GM18873 (cell line): ENCODE data around the gene NKAIN2.
"Not testable (repeated sequence)": the region's sequence is repeated elsewhere in the genome, so short reads cannot be mapped to it uniquely, and the experiment has no call there.

Source experiments
- ATAC-seq: cut with Tn5 transposase; IDR thresholded peaks from one replicate; pipeline ENCODE4 v1.9.1; 2021; ENCODE audit warnings: mild to moderate bottlenecking, moderate library complexity, moderate number of reproducible peaks; ENCODE audit not compliant: unreplicated experiment, low FRiP score

NKAIN2 gene

DNA sequence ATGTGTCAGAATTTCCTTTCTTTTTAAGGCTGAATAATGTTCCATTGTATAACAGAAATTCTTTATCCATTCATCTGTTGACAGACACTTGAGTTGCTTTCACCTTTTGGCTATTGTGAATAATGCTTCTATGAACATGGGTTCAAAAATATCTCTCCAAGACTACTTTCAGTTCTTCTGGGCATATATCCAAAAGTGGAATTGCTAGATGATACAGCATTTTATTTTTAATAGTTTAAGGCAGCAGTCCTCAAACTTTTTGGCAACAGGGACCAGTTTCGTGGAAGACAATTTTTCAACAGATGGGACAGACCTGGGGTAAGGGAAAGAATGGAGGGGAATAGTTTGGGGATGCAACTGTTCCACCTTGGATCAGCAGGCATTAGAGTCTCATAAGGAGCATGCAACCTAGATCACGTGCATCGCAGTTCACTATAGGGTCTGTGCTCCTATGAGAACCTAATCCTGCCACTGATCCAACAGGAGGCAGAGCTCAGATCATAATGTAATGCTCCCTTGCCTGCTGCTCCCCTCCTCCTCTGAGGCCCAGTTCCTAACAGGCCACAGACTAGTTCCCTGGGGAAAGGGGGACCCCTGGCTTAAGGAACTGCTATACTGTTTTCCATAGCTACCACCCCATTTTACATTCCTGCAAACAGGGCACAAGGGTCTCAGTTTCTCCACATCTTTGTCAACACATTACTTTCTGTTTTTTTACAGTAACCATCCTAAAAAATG lies 918.6 kb downstream of the NKAIN2 start:
- ATAC-seq: no peak

DNA sequence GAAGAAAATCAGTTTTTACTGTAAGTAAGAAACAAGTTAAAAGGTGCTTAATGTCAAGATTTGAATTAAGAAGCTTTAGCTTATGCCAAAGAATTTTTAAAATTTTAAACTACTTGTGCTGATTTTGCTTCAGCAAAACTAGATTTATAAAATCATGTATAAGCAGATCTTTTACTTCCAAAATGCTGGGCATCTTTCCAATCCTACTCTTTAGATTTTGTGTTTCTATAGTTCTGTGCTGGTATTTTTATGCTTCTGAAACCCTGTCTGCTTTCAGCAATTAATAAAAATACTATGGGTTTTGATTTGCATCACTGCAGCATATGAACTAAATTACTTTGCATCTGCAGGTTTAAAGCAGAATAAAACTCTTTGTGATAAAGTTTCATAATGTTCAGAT lies 920.0 kb downstream of the NKAIN2 start:
- no peak for ATAC-seq

- ATAC-seq: not testable (repeated sequence)
Measured at GRCh38 chr6:124737804-124738203, 934.1 kb downstream of the NKAIN2 start.

GRCh38 chr6:124738482-124738881 lies 934.8 kb downstream of the NKAIN2 start:
- ATAC-seq: no peak

GRCh38 chr6:124741341-124741740 lies 937.7 kb downstream of the NKAIN2 start:
- no peak for ATAC-seq

DNA sequence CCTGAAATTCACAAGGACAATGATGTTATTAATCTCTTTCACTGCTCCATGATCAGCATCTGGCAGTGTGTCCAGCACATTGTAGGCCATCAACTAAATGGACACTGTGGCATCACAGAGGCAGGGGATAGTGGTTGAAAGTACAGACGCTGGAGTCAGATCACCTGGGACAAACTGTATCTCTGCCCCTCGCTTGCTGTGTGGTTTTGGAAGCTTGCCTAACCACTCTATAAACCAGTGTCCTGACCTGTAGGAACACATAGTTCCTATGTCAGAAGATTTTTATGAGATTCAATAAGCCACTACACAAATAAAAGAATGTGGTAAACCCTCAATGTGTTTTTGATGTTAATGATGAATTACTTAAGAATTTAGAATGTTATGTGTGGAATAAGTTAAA lies 939.3 kb downstream of the NKAIN2 start:
- ATAC-seq: no peak

GRCh38 chr6:124743420-124743819 lies 939.8 kb downstream of the NKAIN2 start:
- no peak for ATAC-seq

DNA sequence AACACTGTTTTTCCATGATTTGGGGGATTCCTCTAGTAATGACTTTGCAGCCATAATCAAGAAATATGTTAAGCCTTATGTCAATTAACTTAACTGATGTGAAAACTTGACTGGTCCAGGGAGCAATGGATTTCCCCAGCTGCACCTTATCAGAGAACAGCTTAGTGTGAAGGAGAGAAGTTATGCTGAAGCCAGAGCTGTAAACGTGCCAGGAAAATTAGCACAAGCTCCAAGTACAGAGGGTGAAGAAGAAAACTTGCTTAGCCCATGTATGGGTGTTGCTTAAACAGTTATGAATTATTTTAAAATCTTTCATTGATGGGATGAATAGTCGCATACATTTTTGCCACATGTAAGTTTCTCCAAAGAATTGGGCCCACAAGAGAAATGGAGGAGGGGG lies 943.7 kb downstream of the NKAIN2 start:
- no peak for ATAC-seq

GRCh38 chr6:124748778-124749177 lies 945.1 kb downstream of the NKAIN2 start:
- no peak for ATAC-seq

DNA sequence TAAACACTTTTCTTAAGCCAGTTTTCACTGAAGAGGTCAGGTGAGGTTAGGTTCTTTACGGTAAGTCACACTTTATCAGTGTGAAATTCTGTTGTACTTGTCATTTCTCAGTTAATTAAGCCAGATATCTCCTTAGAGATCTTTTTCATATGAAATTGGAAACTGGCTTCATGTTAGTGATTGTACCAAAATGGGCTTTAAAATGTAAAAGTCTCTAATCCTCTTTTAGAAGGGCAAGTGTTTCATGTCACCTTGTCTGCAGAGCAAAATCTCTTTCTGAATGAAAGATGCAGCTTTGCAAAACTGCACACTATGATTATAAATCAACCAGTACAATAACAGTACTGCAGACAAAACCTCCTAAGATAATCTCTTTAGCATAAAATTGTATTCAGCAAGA lies 949.3 kb downstream of the NKAIN2 start:
- ATAC-seq: no peak

- ATAC-seq: no peak
Measured at GRCh38 chr6:124753562-124754105, 950.0 kb downstream of the NKAIN2 start.

- ATAC-seq: no peak
Measured at GRCh38 chr6:124755321-124755720, 951.7 kb downstream of the NKAIN2 start.

DNA sequence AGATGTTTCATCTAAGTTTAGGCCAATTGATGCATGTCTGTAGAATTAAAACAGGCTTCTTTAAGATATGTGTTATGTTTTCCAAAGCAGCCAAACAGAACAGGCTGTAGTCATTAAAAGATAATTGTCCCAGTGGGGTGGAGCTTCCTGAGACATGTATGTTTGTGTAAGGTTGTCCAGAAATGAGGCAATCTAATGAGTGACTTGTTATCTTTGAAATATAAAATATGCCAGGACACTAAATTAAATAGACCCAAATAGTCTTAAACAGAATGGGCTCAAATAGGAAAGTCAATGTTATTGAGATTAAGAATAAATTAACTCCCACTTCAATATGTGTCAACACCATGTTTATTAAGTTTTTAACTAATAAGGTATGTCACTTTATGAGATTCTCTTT lies 953.9 kb downstream of the NKAIN2 start:
- ATAC-seq: no peak

DNA sequence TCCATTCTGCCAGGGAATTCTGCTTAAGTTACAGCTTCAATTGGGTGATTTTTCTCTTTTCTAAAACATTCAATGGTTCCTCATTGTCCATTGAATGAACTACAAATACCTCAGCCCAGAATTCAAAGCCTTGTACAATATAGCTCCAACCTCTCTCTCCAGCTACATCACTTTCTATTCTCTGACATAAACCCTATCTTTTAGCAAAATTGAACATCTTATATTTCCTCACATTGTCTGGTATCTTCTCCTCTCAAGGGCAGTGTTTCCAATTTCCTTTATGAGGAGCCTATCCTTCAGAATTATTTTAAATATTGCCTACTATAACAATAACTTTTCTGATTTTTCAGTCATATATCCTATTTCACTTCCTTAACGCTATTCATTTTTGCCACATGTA lies 955.0 kb downstream of the NKAIN2 start:
- no peak for ATAC-seq

- no peak for ATAC-seq
Measured at GRCh38 chr6:124765280-124765679, 961.6 kb downstream of the NKAIN2 start.

DNA sequence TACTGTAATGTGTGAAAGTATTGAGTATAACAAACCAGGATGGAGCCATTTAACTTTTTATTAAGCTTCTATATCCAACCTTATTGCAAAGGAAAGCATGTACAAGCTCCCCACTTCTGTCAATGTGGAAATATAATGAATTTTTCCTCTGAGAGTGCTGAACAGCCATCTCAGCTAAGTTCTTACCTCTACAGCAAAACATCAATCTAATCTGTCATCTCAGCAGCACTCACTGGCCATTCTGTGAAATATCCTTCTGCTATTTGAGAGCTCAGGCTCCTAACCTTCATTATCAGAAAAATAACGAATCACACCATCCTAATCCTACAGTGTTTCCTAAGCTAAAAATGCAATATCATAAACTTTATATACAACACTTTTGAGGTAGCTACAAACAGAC lies 964.6 kb downstream of the NKAIN2 start:
- no peak for ATAC-seq

GRCh38 chr6:124769811-124770544 lies 966.3 kb downstream of the NKAIN2 start:
- no peak for ATAC-seq

GRCh38 chr6:124770784-124771183 lies 967.1 kb downstream of the NKAIN2 start:
- no peak for ATAC-seq

GRCh38 chr6:124772733-124773319 lies 969.2 kb downstream of the NKAIN2 start:
- no peak for ATAC-seq

DNA sequence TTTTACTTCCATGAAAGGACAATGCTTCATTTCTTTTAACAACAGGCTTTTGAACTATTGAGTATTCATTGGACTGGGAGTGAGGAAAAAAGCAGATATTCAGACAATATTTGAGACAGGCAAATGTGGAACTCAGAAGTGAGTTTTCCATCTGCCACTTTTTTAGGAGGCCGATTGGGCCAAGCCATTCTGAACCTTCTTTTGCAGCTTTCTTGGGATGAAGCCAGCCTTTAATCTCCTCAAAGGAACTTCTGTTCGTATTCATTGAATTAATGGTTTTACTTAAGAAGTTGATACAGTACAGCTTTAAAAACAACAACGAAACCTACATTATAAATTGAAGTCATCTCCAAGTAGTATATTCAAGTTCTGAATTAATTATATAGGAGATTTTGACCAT lies 971.5 kb downstream of the NKAIN2 start:
- ATAC-seq: no peak

GRCh38 chr6:124777863-124778262 lies 974.2 kb downstream of the NKAIN2 start:
- ATAC-seq: no peak
